ENCODE measurements around the gene CIB4.

The CIB4 gene

GRCh38 chr2:26633993-26634595 lies 7.1 kb downstream of the CIB4 start:
- no peak for TF ChIP-seq REST (IDR thresholded peaks at IDR 0.05; ENCODE audit: insufficient read depth in 1 of 2, low read depth in 2 of 2, low read length in 2 of 2)
- TF ChIP-seq SIN3A (IDR thresholded peaks at IDR 0.05; ENCODE audit: borderline replicate concordance, insufficient read depth, low read length): no peak

- TF ChIP-seq REST (IDR thresholded peaks at IDR 0.05; ENCODE audit: insufficient read depth in 1 of 2, low read depth in 2 of 2, low read length in 2 of 2) (no peak), FOXP2 (optimal IDR thresholded peaks at IDR 0.05; ENCODE audit: borderline replicate concordance, extremely low read depth, extremely low read length, insufficient read depth) (no peak), TAF1 (IDR thresholded peaks at IDR 0.05; ENCODE audit: borderline replicate concordance, insufficient read depth, low read length) (no peak), SIN3A (IDR thresholded peaks at IDR 0.05; ENCODE audit: borderline replicate concordance, insufficient read depth, low read length) (no peak), POLR2AphosphoS5 (IDR thresholded peaks at IDR 0.05; ENCODE audit: low read depth, low read length) (no peak)
These were observed 7.7 kb downstream of the CIB4 start for GRCh38 chr2:26633351-26633945.

- TF ChIP-seq REST (IDR thresholded peaks at IDR 0.05; ENCODE audit: insufficient read depth in 1 of 2, low read depth in 2 of 2, low read length in 2 of 2) (no peak), TAF1 (IDR thresholded peaks at IDR 0.05; ENCODE audit: borderline replicate concordance, insufficient read depth, low read length) (no peak), FOXP2 (optimal IDR thresholded peaks at IDR 0.05; ENCODE audit: borderline replicate concordance, extremely low read depth, extremely low read length, insufficient read depth) (no peak), POLR2AphosphoS5 (IDR thresholded peaks at IDR 0.05; ENCODE audit: low read depth, low read length) (no peak), SIN3A (IDR thresholded peaks at IDR 0.05; ENCODE audit: borderline replicate concordance, insufficient read depth, low read length) (no peak)
These were observed 8.5 kb downstream of the CIB4 start for GRCh38 chr2:26632624-26633185.

- TF ChIP-seq TAF1 (IDR thresholded peaks at IDR 0.05; ENCODE audit: borderline replicate concordance, insufficient read depth, low read length) (no peak), SIN3A (IDR thresholded peaks at IDR 0.05; ENCODE audit: borderline replicate concordance, insufficient read depth, low read length) (no peak)
These were observed 9.6 kb downstream of the CIB4 start for GRCh38 chr2:26631401-26632170.

GRCh38 chr2:26630669-26631360 lies 10.4 kb downstream of the CIB4 start:
- TF ChIP-seq REST (IDR thresholded peaks at IDR 0.05; ENCODE audit: insufficient read depth in 1 of 2, low read depth in 2 of 2, low read length in 2 of 2) (no peak), FOXP2 (optimal IDR thresholded peaks at IDR 0.05; ENCODE audit: borderline replicate concordance, extremely low read depth, extremely low read length, insufficient read depth) (no peak), TAF1 (IDR thresholded peaks at IDR 0.05; ENCODE audit: borderline replicate concordance, insufficient read depth, low read length) (no peak)
